ENCODE data around the gene ATG7. TPM values are rescaled to one million over a fixed set of nuclear protein-coding genes. Genes with fewer than 3 reads are reported as not detected.

The ATG7 gene
- total RNA-seq, 1 experiment from 2014 or later = 29.3 TPM

DNA sequence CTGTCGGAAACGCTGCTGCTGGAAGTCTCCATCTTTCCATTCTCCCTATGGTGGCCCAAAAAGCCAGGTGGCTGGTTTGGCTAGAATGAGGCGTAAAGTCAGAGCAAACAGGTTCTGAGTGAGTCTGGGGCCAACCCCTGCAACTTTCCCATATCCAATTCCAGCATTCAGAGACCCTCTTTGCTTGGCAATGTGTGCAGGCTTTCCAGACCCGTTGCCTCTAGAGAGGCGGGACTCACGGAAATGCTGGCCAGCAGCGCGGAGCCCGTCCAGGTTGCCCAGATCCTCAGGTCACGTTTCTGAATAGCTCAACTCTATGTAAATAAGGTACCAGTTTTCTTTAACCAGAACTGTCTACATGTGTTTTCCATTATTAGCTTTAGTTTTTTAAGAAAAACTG is 303.5 kb downstream of the ATG7 start:
- no peaks in the 10 kb centered on the region for H3K9me3 ChIP-seq (ENCODE audit: control insufficient read depth in 1 of 2, insufficient read depth in 1 of 2, low read depth in 1 of 2, low read length in 2 of 2)
- no TSS peak for BruUV-seq (replicated peaks)
- RAD21 ChIA-PET (ENCODE audit: low non-redundant PET in 1 of 2, low total read pairs in 2 of 2, uncharacterized antibody in 2 of 2, unreplicated experiment in 2 of 2) = no interaction called here
- no peaks in the 10 kb centered on the region for H3K27me3 ChIP-seq (ENCODE audit: insufficient read depth, low read length)
- H3K4me2 ChIP-seq (ENCODE audit: low read length) = no peak overlapping the region
- POLR2A ChIA-PET = no interaction called here
- no peak overlapping the region for H3K4me3 ChIP-seq (replicated peaks in 1 of 2; ENCODE audit: low read depth in 1 of 2, low read length in 2 of 2)
- H2AFZ ChIP-seq (ENCODE audit: low read depth, low read length, poor library complexity, severe bottlenecking) = no peak overlapping the region
- ATAC-seq (no peak), DNase-seq (ENCODE audit: low read depth, low spot score) (no peak)
- H3K9me2 ChIP-seq (ENCODE audit: insufficient read depth) = no peaks in the 10 kb centered on the region
- CTCF ChIA-PET = no interaction called here
- intact Hi-C loops (cut with micrococcal nuclease) = no loop called here
- peaks cover 0 to 10% of the 10 kb centered on the region in 2 experiments; a peak in 3 of 4 replicates for H3K4me1 ChIP-seq (ENCODE audit: control insufficient read depth in 1 of 2, insufficient read depth in 2 of 2, low read length in 2 of 2)
- no peaks in the 10 kb centered on the region for H3K36me3 ChIP-seq (ENCODE audit: control insufficient read depth in 1 of 2, insufficient read depth in 2 of 2, low read length in 2 of 2)
- H3K79me2 ChIP-seq (ENCODE audit: insufficient read depth, low read length) = peaks cover 22% of the 10 kb centered on the region
- TF ChIP-seq, protein P1, sequence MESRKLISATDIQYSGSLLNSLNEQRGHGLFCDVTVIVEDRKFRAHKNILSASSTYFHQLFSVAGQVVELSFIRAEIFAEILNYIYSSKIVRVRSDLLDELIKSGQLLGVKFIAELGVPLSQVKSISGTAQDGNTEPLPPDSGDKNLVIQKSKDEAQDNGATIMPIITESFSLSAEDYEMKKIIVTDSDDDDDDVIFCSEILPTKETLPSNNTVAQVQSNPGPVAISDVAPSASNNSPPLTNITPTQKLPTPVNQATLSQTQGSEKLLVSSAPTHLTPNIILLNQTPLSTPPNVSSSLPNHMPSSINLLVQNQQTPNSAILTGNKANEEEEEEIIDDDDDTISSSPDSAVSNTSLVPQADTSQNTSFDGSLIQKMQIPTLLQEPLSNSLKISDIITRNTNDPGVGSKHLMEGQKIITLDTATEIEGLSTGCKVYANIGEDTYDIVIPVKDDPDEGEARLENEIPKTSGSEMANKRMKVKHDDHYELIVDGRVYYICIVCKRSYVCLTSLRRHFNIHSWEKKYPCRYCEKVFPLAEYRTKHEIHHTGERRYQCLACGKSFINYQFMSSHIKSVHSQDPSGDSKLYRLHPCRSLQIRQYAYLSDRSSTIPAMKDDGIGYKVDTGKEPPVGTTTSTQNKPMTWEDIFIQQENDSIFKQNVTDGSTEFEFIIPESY (IDR thresholded peaks at IDR 0.05; ENCODE audit: extremely low read depth, insufficient replicate concordance, low read length) = no peak
- TF ChIP-seq, protein P2, sequence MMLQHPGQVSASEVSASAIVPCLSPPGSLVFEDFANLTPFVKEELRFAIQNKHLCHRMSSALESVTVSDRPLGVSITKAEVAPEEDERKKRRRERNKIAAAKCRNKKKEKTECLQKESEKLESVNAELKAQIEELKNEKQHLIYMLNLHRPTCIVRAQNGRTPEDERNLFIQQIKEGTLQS (IDR thresholded peaks at IDR 0.05) = no peak
- TF ChIP-seq ZFX (IDR thresholded peaks at IDR 0.05) (no peak), MAX (IDR thresholded peaks at IDR 0.05) (no peak), SIN3A (IDR thresholded peaks at IDR 0.05; ENCODE audit: low read depth) (no peak)
- no peaks in the 10 kb centered on the region for H4K20me1 ChIP-seq (ENCODE audit: insufficient read depth)
- H3K9ac ChIP-seq (ENCODE audit: low read length) = no peak overlapping the region
- H3K27ac ChIP-seq (ENCODE audit: low read depth, low read length) = no peak overlapping the region

- no peak overlapping the region for H3K9ac ChIP-seq (ENCODE audit: low read length)
- H3K9me2 ChIP-seq (ENCODE audit: insufficient read depth) = no peaks in the 10 kb centered on the region
- ATAC-seq = no peak
- TF ChIP-seq TCF7L2 (IDR thresholded peaks at IDR 0.05; ENCODE audit: borderline replicate concordance, extremely low read depth, insufficient read depth, insufficient read length) (no peak), ZNF274 (IDR thresholded peaks at IDR 0.05; ENCODE audit: low read depth, low read length) (no peak)
- peaks cover under 1 to 3% of the 10 kb centered on the region in 2 experiments; a peak in 3 of 4 replicates for H3K4me1 ChIP-seq (ENCODE audit: control insufficient read depth in 1 of 2, insufficient read depth in 2 of 2, low read length in 2 of 2)
- no peaks in the 10 kb centered on the region for H3K9me3 ChIP-seq (ENCODE audit: control insufficient read depth in 1 of 2, insufficient read depth in 1 of 2, low read depth in 1 of 2, low read length in 2 of 2)
- POLR2A ChIA-PET = no interaction called here
- H3K36me3 ChIP-seq (ENCODE audit: control insufficient read depth in 1 of 2, insufficient read depth in 2 of 2, low read length in 2 of 2) = no peaks in the 10 kb centered on the region
- no peak overlapping the region for H3K4me3 ChIP-seq (replicated peaks in 1 of 2; ENCODE audit: low read depth in 1 of 2, low read length in 2 of 2)
- CTCF ChIA-PET = no interaction called here
- RAD21 ChIA-PET (ENCODE audit: low non-redundant PET in 1 of 2, low total read pairs in 2 of 2, uncharacterized antibody in 2 of 2, unreplicated experiment in 2 of 2) = no interaction called here
- H3K27me3 ChIP-seq (ENCODE audit: insufficient read depth, low read length) = no peaks in the 10 kb centered on the region
- no peaks in the 10 kb centered on the region for H4K20me1 ChIP-seq (ENCODE audit: insufficient read depth)
- H3K4me2 ChIP-seq (ENCODE audit: low read length) = no peak overlapping the region
- H3K79me2 ChIP-seq (ENCODE audit: insufficient read depth, low read length) = peaks cover 25% of the 10 kb centered on the region
- no peak overlapping the region for H2AFZ ChIP-seq (ENCODE audit: low read depth, low read length, poor library complexity, severe bottlenecking)
- no peak for DNase-seq (ENCODE audit: low read depth, low spot score)
- BruUV-seq (replicated peaks) = no TSS peak
- no peak overlapping the region for H3K27ac ChIP-seq (ENCODE audit: low read depth, low read length)
- intact Hi-C loops (cut with micrococcal nuclease) = no loop called here
Measured at GRCh38 chr3:11576453-11576852, 304.3 kb downstream of the ATG7 start.

Data from HCT116 (cell line).